Caco-2 (cell line): ENCODE data around the gene NSMCE3. TPM values are rescaled to one million over a fixed set of nuclear protein-coding genes. Genes with fewer than 3 reads are reported as not detected.

Experiments used
- BruUV-seq: library from RNA; stranded (reverse); fragments of 400-500 nt; replicated peaks from 2 replicates; lab custom pipeline; 2021; lab: Mats Ljungman, UMichigan
- CTCF ChIA-PET: fragments of 300-600 bp; sonication (Branson Sonifier 250); formaldehyde crosslinking; loops from one replicate; lab custom pipeline; 2022; ENCODE audit warnings: antibody characterized with exemption; lab: Charles Lee
- POLR2A ChIA-PET: fragments of 300-600 bp; sonication (Branson Sonifier 250); formaldehyde crosslinking; loops from one replicate; lab custom pipeline; 2022; ENCODE audit warnings: antibody characterized with exemption; lab: Charles Lee
- DNase-seq, 2 experiments: peaks; one replicate each; pipeline versions ENCODE4 v3.0.0 to v3.0.0-alpha.2; 2020 to 2022
- H3K27me3 ChIP-seq: replicated peaks from 2 replicates; pipeline ENCODE4 v1.6.0; 2011; ENCODE audit warnings: low read length; ENCODE audit not compliant: control insufficient read depth, insufficient read depth
- H3K36me3 ChIP-seq: 2 replicates; pipeline ENCODE4 v1.5.1; 2011; ENCODE audit warnings: low read length; ENCODE audit not compliant: control insufficient read depth, insufficient read depth
- H3K4me1 ChIP-seq: fragments of 250-450 bp; sonication (Bioruptor Pico); 2 replicates; pipeline ENCODE4 v1.5.1; 2020; ENCODE audit warnings: mild to moderate bottlenecking
- H3K4me3 ChIP-seq: 2 replicates; pipeline ENCODE4 v1.5.1; 2011; ENCODE audit warnings: low read depth, mild to moderate bottlenecking, control low read depth, low read length
- H3K9me3 ChIP-seq: fragments of 250-450 bp; sonication (Bioruptor Pico); 2 replicates; pipeline ENCODE4 v1.5.1; 2020; ENCODE audit warnings: mild to moderate bottlenecking, moderate library complexity
- H3K27ac Mint-ChIP-seq: one replicate; pipeline ENCODE4 v1.8.0; 2022; ENCODE audit warnings: mixed read lengths; ENCODE audit not compliant: unreplicated experiment
- H3K27me3 Mint-ChIP-seq: one replicate; pipeline ENCODE4 v1.8.0; 2022; ENCODE audit warnings: mixed read lengths; ENCODE audit not compliant: insufficient read depth, unreplicated experiment
- H3K36me3 Mint-ChIP-seq: one replicate; pipeline ENCODE4 v1.8.0; 2022; ENCODE audit warnings: mild to moderate bottlenecking, mixed read lengths; ENCODE audit not compliant: insufficient read depth, unreplicated experiment
- H3K4me1 Mint-ChIP-seq: one replicate; pipeline ENCODE4 v1.8.0; 2022; ENCODE audit warnings: low read depth, mixed read lengths; ENCODE audit not compliant: unreplicated experiment
- H3K4me3 Mint-ChIP-seq: one replicate; pipeline ENCODE4 v1.8.0; 2022; ENCODE audit warnings: mild to moderate bottlenecking, moderate library complexity, mixed read lengths; ENCODE audit not compliant: unreplicated experiment
- H3K9me3 Mint-ChIP-seq: one replicate; pipeline ENCODE4 v1.8.0; 2022; ENCODE audit warnings: mixed read lengths; ENCODE audit not compliant: unreplicated experiment
- intact Hi-C: fragments of 100-400 bp; cut with micrococcal nuclease; formaldehyde crosslinking; loops from one replicate; pipeline ENCODE4 v1.10.0; 2022; ENCODE audit not compliant: unreplicated experiment
- total RNA-seq: library from RNA; stranded (reverse); gene quantifications from 2 replicates; pipeline ENCODE4 v1.2.3, GENCODE V29; 2022
- TF ChIP-seq, protein P1 (sequence below), 2 experiments: fragments of 200-600 bp in 1 of 2; IDR thresholded peaks; 1 replicate in 1 of 2; 2 replicates in 1 of 2; pipeline versions ENCODE4 v1.5.1 to v1.8.0; 2011 to 2022; ENCODE audit warnings: antibody characterized with exemption in 1 of 2, control low read depth in 1 of 2, inconsistent platforms in 1 of 2, low read depth in 1 of 2, low read length in 1 of 2, mild to moderate bottlenecking in 1 of 2, moderate library complexity in 1 of 2; ENCODE audit not compliant: insufficient read depth in 1 of 2, severe bottlenecking in 1 of 2, unreplicated experiment in 1 of 2

Gene NSMCE3
- total RNA-seq, 1 experiment from 2014 or later = 7.8 TPM

DNA sequence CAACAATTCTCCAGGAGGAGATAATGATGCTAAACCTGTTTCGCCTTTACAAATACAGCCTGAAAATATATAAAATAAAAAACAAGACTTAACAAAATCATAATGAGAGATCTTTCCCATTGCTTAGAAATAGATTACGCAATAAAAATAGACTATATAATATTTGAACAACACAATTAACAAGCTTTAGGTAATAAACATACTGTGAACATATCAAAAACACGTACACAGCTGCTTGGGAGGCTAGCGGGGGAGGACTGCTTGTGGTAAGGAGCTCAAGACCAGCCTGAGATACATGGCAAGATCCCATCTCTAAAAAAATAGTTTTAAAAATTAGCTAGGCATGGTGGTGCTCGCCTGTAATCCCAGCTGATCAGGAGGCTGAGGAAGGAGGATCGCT is 8.7 kb downstream of the NSMCE3 start:
- no peak for DNase-seq
- H3K36me3 Mint-ChIP-seq = no peaks in the 10 kb centered on the region
- no peaks in the 10 kb centered on the region for H3K27me3 ChIP-seq
- intact Hi-C loops = no loop called here
- H3K27ac Mint-ChIP-seq = no peak overlapping the region
- no TSS peak for BruUV-seq
- no peak overlapping the region for H3K4me3 ChIP-seq
- TF ChIP-seq, protein P1, sequence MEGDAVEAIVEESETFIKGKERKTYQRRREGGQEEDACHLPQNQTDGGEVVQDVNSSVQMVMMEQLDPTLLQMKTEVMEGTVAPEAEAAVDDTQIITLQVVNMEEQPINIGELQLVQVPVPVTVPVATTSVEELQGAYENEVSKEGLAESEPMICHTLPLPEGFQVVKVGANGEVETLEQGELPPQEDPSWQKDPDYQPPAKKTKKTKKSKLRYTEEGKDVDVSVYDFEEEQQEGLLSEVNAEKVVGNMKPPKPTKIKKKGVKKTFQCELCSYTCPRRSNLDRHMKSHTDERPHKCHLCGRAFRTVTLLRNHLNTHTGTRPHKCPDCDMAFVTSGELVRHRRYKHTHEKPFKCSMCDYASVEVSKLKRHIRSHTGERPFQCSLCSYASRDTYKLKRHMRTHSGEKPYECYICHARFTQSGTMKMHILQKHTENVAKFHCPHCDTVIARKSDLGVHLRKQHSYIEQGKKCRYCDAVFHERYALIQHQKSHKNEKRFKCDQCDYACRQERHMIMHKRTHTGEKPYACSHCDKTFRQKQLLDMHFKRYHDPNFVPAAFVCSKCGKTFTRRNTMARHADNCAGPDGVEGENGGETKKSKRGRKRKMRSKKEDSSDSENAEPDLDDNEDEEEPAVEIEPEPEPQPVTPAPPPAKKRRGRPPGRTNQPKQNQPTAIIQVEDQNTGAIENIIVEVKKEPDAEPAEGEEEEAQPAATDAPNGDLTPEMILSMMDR (IDR thresholded peaks at IDR 0.05; ENCODE audit: insufficient read depth in 1 of 2, low read depth in 1 of 2, low read length in 1 of 2, severe bottlenecking in 1 of 2, unreplicated experiment in 1 of 2) = no peak
- CTCF ChIA-PET = interaction anchor here (0.6 kb wide), 1 partner anchor 72 kb away, joined by 3 read pairs; no protein-coding TSS in a partner anchor
- no peaks in the 10 kb centered on the region for H3K36me3 ChIP-seq
- H3K9me3 Mint-ChIP-seq = no peaks in the 10 kb centered on the region
- POLR2A ChIA-PET = no interaction called here
- H3K4me1 ChIP-seq = no peaks in the 10 kb centered on the region
- H3K9me3 ChIP-seq = no peaks in the 10 kb centered on the region; the same call in 1 of the 2 replicates
- peaks cover 4% of the 10 kb centered on the region for H3K27me3 Mint-ChIP-seq
- H3K4me1 Mint-ChIP-seq = no peaks in the 10 kb centered on the region
- no peak overlapping the region for H3K4me3 Mint-ChIP-seq

DNA sequence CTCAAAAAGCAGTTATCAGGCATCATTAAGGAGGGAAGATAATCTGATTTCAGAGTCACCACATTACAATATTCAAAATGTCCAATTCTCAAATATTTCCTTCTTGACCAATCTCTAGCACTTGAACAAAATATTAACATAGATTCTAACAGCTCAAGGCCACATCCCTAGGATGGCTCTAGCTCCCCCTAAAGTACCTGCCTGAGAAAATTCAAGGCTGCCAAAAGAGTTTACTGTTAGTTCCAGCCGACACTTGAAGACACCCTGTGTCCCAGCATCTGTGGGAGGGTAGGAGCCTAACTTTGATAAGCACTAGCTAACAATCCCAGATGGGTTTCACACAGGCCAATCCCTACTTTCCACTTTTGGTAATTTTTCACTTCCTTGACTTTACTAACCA is 10.4 kb downstream of the NSMCE3 start:
- Mint-ChIP-seq H3K27ac (no peak overlapping the region), H3K4me1 (no peaks in the 10 kb centered on the region), H3K4me3 (no peak overlapping the region), H3K27me3 (peaks cover 4% of the 10 kb centered on the region), H3K36me3 (no peaks in the 10 kb centered on the region), H3K9me3 (no peaks in the 10 kb centered on the region)
- TF ChIP-seq, protein P1 (IDR thresholded peaks at IDR 0.05; ENCODE audit: insufficient read depth in 1 of 2, low read depth in 1 of 2, low read length in 1 of 2, severe bottlenecking in 1 of 2, unreplicated experiment in 1 of 2) = no peak
- no peak overlapping the region for H3K4me3 ChIP-seq
- H3K27me3 ChIP-seq = no peaks in the 10 kb centered on the region
- ChIA-PET POLR2A (no interaction called here), CTCF (no interaction called here)
- no peaks in the 10 kb centered on the region for H3K36me3 ChIP-seq
- H3K4me1 ChIP-seq = no peaks in the 10 kb centered on the region
- no peak for DNase-seq
- BruUV-seq = no TSS peak
- H3K9me3 ChIP-seq = no peaks in the 10 kb centered on the region
- intact Hi-C loops = no loop called here

DNA sequence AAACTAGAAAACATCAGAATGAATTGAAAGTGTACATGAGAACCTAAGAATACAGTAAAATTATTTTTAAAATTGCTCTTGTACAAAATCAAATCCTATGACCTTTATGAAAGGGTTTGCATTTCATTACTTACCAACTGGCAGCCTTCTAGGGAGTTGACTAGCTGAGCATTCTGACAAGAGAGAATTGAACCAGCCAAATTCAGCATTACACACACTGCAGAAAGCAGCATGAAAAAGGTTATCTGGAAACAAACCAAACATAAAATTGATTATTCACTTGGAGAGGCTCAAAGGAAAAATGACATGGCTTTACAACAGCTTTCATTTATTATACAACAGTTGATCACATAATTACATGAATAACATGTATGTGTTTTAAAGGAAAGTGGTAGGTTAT is 17.4 kb downstream of the NSMCE3 start:
- H3K4me1 ChIP-seq = no peaks in the 10 kb centered on the region
- DNase-seq = no peak
- Mint-ChIP-seq H3K27me3 (no peaks in the 10 kb centered on the region), H3K27ac (no peak overlapping the region), H3K36me3 (no peaks in the 10 kb centered on the region), H3K4me1 (no peaks in the 10 kb centered on the region), H3K9me3 (no peaks in the 10 kb centered on the region), H3K4me3 (no peak overlapping the region)
- no peak overlapping the region for H3K4me3 ChIP-seq
- H3K27me3 ChIP-seq = no peaks in the 10 kb centered on the region
- intact Hi-C loops = no loop called here
- ChIA-PET POLR2A (interaction anchor here (0.6 kb wide), 2 partner anchors 92 to 147 kb away, joined by 3 to 8 read pairs; no protein-coding TSS in a partner anchor), CTCF (no interaction called here)
- TF ChIP-seq, protein P1 (IDR thresholded peaks at IDR 0.05; ENCODE audit: insufficient read depth in 1 of 2, low read depth in 1 of 2, low read length in 1 of 2, severe bottlenecking in 1 of 2, unreplicated experiment in 1 of 2) = no peak
- no TSS peak for BruUV-seq
- no peaks in the 10 kb centered on the region for H3K36me3 ChIP-seq
- no peaks in the 10 kb centered on the region; the same call in 1 of the 2 replicates for H3K9me3 ChIP-seq
